DOHH2 (cell line): Measurements from ENCODE around the gene PREX1.

ENCODE experiments used
- EZH2phosphoT487 ChIP-seq: fragments of 200-600 bp; sonication (generic); IDR thresholded peaks from 2 replicates; pipeline ENCODE4 v1.6.1; 2017; ENCODE audit warnings: borderline replicate concordance, mild to moderate bottlenecking, antibody characterized with exemption, low read length, moderate library complexity, mixed read lengths
- TF ChIP-seq, protein P1 (sequence below): fragments of 200-600 bp; sonication (generic); IDR thresholded peaks from one replicate; pipeline ENCODE4 v1.5.1; 2014; ENCODE audit warnings: antibody characterized with exemption, mild to moderate bottlenecking, low read depth, low read length; ENCODE audit not compliant: poor library complexity, severe bottlenecking

- TF ChIP-seq, protein P1, sequence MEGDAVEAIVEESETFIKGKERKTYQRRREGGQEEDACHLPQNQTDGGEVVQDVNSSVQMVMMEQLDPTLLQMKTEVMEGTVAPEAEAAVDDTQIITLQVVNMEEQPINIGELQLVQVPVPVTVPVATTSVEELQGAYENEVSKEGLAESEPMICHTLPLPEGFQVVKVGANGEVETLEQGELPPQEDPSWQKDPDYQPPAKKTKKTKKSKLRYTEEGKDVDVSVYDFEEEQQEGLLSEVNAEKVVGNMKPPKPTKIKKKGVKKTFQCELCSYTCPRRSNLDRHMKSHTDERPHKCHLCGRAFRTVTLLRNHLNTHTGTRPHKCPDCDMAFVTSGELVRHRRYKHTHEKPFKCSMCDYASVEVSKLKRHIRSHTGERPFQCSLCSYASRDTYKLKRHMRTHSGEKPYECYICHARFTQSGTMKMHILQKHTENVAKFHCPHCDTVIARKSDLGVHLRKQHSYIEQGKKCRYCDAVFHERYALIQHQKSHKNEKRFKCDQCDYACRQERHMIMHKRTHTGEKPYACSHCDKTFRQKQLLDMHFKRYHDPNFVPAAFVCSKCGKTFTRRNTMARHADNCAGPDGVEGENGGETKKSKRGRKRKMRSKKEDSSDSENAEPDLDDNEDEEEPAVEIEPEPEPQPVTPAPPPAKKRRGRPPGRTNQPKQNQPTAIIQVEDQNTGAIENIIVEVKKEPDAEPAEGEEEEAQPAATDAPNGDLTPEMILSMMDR, result no peak
- no peak for TF ChIP-seq EZH2phosphoT487
Measured at GRCh38 chr20:48702455-48702913, 125.3 kb downstream of the PREX1 start.
